Measurements from ENCODE around the gene BCL2A1.
A peak's percentile ranks its signal among the peaks of the same experiment; 100 is the strongest.
"Not testable (repeated sequence)": the region's sequence is repeated elsewhere in the genome, so short reads cannot be mapped to it uniquely, and the experiment has no call there.

BCL2A1 gene

DNA sequence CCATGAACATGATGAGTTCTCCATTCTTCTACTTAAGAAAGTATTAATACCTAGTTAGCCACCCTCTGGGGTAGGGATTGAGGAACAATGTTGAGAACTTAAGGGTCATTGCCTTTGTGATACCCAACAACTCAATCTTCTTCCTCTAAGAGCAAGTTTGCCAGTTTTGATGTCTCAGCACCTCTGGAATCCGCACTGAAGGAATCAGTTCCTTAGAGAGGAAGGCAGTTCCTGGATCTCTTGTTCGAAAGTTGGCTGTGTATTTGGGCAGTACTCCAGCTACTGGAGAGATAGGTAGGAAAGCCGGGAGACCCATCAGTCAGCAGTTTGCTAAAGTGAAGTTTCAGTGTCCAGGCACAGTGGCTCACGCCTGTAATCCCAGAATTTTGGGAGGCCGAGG is 38.5 kb downstream of the BCL2A1 start:
- no peak overlapping the region for H3K4me3 ChIP-seq (ENCODE audit: low read depth, low read length)
- H3K36me3 ChIP-seq = no peaks in the 10 kb centered on the region
- no peak overlapping the region for H3K27ac ChIP-seq
- no peaks in the 10 kb centered on the region for H3K27me3 ChIP-seq (ENCODE audit: insufficient read depth, low read depth, severe bottlenecking)
- DNase-seq = no peak
- H3K9me3 ChIP-seq (ENCODE audit: severe bottlenecking) = no peaks in the 10 kb centered on the region
- TF ChIP-seq, protein P1, sequence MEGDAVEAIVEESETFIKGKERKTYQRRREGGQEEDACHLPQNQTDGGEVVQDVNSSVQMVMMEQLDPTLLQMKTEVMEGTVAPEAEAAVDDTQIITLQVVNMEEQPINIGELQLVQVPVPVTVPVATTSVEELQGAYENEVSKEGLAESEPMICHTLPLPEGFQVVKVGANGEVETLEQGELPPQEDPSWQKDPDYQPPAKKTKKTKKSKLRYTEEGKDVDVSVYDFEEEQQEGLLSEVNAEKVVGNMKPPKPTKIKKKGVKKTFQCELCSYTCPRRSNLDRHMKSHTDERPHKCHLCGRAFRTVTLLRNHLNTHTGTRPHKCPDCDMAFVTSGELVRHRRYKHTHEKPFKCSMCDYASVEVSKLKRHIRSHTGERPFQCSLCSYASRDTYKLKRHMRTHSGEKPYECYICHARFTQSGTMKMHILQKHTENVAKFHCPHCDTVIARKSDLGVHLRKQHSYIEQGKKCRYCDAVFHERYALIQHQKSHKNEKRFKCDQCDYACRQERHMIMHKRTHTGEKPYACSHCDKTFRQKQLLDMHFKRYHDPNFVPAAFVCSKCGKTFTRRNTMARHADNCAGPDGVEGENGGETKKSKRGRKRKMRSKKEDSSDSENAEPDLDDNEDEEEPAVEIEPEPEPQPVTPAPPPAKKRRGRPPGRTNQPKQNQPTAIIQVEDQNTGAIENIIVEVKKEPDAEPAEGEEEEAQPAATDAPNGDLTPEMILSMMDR (IDR thresholded peaks at IDR 0.05; ENCODE audit: low read depth, low read length) = no peak

DNA sequence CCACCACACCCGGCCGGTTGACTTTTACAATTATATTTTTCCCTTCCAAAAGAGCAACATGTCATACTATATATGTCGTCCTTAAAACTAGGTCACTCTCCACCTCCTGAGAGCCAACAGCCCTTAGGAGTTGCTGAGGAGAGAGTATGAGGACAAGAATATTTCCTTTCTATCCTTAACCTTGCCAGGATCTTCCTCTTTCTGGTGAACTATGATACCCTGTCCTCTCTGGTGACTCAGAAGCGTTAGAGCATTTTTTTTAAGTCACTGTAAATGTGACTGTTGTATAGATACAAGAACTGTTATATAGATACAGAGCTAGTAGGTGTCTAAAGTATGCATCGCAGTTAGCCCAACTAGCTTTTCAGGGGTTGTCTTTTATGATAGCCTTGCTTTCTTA is 40.5 kb downstream of the BCL2A1 start:
- H3K9me3 ChIP-seq (ENCODE audit: severe bottlenecking) = no peaks in the 10 kb centered on the region
- TF ChIP-seq, protein P1 (IDR thresholded peaks at IDR 0.05; ENCODE audit: low read depth, low read length) = no peak
- H3K36me3 ChIP-seq = no peaks in the 10 kb centered on the region
- no peak for DNase-seq
- no peak overlapping the region for H3K4me3 ChIP-seq (ENCODE audit: low read depth, low read length)
- H3K27me3 ChIP-seq (ENCODE audit: insufficient read depth, low read depth, severe bottlenecking) = no peaks in the 10 kb centered on the region
- no peak overlapping the region for H3K27ac ChIP-seq

DNA sequence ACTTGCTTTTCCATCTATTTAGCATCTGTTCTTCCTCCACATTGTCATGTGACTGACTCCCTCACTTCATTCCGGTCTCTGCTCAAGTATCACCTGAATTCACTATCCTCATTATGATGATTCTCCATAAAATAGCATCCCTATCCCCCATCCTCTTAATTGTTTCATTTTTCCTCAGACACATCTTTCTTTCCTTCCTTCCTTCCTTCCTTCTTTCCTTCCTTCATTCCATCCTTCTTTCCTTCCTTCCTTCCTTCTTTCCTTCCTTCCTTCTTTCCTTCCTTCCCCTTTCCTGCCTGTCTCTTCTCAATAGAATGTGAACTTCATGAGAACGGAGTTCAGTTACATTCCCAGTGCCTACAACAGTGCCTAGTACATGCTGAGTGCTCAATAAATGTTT is 41.6 kb downstream of the BCL2A1 start:
- DNase-seq = no peak
- Histone ChIP-seq H3K36me3 (no peaks in the 10 kb centered on the region), H3K4me3 (ENCODE audit: low read depth, low read length) (no peak overlapping the region), H3K27ac (no peak overlapping the region), H3K9me3 (ENCODE audit: severe bottlenecking) (no peaks in the 10 kb centered on the region), H3K27me3 (ENCODE audit: insufficient read depth, low read depth, severe bottlenecking) (no peaks in the 10 kb centered on the region)
- TF ChIP-seq, protein P1 (IDR thresholded peaks at IDR 0.05; ENCODE audit: low read depth, low read length) = no peak

DNA sequence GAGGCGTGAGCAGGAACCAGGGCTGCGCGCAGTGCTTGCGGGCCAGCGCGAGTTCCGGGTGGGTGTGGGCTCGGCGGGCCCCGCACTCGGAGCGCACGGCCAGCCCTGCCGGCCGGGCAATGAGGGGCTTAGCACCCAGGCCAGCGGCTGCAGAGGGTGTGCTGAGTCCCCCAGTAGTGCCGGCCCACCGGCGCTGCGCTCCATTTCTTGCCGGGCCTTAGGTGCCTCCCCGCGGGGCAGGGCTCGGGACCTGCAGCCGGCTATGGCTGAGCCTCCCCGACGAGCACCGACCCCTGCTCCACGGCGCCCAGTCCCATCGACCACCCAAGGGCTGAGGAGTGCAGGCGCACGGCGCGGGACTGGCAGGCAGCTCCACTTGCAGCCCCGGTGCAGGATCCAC is 44.9 kb downstream of the BCL2A1 start:
- H3K27me3 ChIP-seq (ENCODE audit: insufficient read depth, low read depth, severe bottlenecking); H3K9me3 ChIP-seq (ENCODE audit: severe bottlenecking); DNase-seq; H3K4me3 ChIP-seq (ENCODE audit: low read depth, low read length); H3K27ac ChIP-seq: not testable (repeated sequence)
- peaks cover 11% of the 10 kb centered on the region for H3K36me3 ChIP-seq

DNA sequence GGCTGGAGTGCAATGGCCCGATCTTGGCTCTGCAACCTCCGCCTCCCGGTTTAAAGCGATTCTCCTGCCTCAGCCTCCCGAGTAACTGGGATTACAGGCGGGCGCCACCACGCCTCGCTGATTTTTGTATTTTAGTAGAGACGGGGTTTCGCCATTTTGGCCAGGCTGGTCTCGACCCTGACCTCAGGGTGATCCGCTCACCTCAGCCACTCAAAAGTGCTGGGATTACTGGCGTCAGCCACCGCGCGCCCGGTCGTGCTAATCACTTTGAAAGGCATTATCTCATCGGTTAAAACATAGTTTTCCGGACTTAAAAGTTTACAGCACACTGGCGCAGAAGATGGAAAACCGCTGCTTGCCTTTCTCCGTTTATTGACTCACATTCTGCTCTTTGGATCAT is 46.6 kb downstream of the BCL2A1 start:
- H3K36me3 ChIP-seq = peaks cover 24% of the 10 kb centered on the region
- peak overlapping the region; percentile 83 for H3K27ac ChIP-seq
- peaks cover 9% of the 10 kb centered on the region for H3K9me3 ChIP-seq (ENCODE audit: severe bottlenecking)
- peak overlapping the region; percentile 85 for H3K4me3 ChIP-seq (ENCODE audit: low read depth, low read length)
- DNase-seq = no peak
- TF ChIP-seq, protein P1 (IDR thresholded peaks at IDR 0.05; ENCODE audit: low read depth, low read length) = no peak
- H3K27me3 ChIP-seq (ENCODE audit: insufficient read depth, low read depth, severe bottlenecking) = no peaks in the 10 kb centered on the region

DNA sequence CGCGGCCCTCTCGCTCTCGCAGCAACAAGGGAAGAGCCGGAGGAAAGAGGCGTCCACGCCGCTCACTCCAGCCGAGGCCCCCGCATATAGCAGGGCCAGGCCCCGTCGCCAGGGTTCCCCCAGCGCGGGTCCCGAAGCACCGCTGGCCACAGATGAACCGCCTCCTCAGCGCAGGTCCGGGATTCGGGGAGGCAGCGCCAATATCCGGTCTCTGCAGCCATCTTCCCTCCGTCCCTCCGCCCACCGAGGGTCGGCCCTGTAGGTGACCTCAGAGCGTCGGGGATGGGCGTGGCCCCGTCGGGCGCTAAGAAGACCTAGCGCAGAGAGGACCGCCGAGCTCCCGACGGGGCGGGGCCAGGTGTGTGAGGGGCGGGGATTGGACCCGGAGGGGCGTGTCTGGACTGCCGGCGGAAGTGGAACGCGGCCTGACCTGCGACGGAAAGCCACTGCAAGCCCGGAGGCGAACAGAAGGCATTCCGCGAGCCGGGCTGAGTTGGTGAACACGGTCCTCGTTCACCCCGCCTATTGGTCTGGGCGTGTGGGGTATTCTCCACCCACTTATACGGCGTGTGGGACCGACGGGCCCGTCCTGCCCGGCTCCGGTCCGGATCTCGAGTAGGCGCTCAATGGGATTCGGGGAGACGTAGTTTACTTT is 47.4 kb downstream of the BCL2A1 start:
- DNase-seq = peak; percentile 98
- peaks cover 15% of the 10 kb centered on the region for H3K9me3 ChIP-seq (ENCODE audit: severe bottlenecking)
- peak overlapping the region; percentile 85 for H3K4me3 ChIP-seq (ENCODE audit: low read depth, low read length)
- TF ChIP-seq, protein P1 (IDR thresholded peaks at IDR 0.05; ENCODE audit: low read depth, low read length) = no peak
- H3K27me3 ChIP-seq (ENCODE audit: insufficient read depth, low read depth, severe bottlenecking) = no peaks in the 10 kb centered on the region
- peak overlapping the region; percentile 91 for H3K27ac ChIP-seq
- H3K36me3 ChIP-seq = peaks cover 30% of the 10 kb centered on the region

Data from WERI-Rb-1 (cell line).